PC-9 (cell line): ENCODE results near the gene STOML1.

Experiments
- EZH2 ChIP-seq: fragments of 200-600 bp; sonication (generic); IDR thresholded peaks from 2 replicates; pipeline ENCODE4 v1.8.0; 2017; ENCODE audit warnings: antibody characterized with exemption, low read depth
- TF ChIP-seq, protein P1 (sequence below): fragments of 200-600 bp; sonication (generic); conservative IDR thresholded peaks from 2 replicates; pipeline ENCODE4 v1.6.1; 2017; ENCODE audit warnings: mixed run types, antibody characterized with exemption, mild to moderate bottlenecking, moderate library complexity

DNA sequence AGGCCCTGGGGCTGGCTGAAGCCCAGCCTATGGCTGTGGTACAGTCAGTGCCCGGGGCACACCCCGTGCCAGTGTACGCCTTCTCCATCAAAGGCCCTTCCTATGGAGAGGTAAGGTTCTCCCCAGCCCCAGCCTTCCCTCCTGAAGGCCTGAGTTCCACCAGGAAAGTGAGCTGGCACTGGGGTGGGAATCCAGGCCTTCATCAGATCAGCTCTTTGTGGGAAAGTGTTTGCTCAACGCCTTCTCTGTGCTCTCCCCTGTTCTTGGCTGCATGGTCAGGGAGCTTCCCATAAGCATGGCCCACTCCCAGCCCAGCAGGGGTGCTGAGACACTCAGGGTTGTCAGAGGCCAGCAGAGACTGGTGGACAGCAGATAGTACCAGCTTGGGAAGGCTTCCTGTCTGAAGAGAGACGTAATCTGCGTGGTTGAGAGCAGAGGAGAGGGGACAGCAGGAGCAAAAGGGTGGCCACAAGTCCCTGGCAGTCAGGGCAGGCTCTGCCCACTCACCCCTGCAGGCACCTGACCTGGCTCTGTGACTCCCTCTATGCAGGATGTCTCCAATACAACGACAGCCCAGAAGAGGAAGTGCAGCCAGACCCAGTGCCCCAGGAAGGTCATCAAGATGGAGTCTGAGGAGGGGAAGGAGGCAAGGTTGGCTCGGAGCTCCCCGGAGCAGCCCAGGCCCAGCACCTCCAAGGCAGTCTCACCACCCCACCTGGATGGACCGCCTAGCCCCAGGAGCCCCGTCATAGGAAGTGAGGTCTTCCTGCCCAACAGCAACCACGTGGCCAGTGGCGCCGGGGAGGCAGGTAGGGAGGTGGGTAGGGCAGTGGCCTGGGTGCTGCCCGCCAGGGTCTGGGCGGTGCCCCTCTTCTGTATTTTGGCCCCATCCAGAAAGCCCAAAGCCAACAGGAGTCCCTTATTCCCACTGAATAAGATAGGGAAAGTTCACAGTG, 40.8 kb upstream of the STOML1 start:
- no peak for TF ChIP-seq EZH2
- TF ChIP-seq, protein P1, sequence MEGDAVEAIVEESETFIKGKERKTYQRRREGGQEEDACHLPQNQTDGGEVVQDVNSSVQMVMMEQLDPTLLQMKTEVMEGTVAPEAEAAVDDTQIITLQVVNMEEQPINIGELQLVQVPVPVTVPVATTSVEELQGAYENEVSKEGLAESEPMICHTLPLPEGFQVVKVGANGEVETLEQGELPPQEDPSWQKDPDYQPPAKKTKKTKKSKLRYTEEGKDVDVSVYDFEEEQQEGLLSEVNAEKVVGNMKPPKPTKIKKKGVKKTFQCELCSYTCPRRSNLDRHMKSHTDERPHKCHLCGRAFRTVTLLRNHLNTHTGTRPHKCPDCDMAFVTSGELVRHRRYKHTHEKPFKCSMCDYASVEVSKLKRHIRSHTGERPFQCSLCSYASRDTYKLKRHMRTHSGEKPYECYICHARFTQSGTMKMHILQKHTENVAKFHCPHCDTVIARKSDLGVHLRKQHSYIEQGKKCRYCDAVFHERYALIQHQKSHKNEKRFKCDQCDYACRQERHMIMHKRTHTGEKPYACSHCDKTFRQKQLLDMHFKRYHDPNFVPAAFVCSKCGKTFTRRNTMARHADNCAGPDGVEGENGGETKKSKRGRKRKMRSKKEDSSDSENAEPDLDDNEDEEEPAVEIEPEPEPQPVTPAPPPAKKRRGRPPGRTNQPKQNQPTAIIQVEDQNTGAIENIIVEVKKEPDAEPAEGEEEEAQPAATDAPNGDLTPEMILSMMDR = no peak
